Peyer's patch (tissue), 4 donors: ENCODE results near the gene PAGR1.

Experiments
- POLR2A ChIP-seq, 2 donors: fragments of 450-650 bp; IDR thresholded peaks; one replicate each; pipeline ENCODE4 v1.5.1; 2017; ENCODE audit warnings: antibody characterized with exemption in 2 of 2, mild to moderate bottlenecking in 2 of 2, moderate library complexity in 2 of 2
- TF ChIP-seq, protein P1 (sequence below), 6 experiments: fragments of 450-650 bp in 4 of 6; fragments of 200-600 bp in 2 of 6; sonication (generic) in 1 of 6; IDR thresholded peaks; one replicate each; pipeline ENCODE4 v1.5.1; 2017 to 2019; ENCODE audit warnings: antibody characterized with exemption in 6 of 6, mild to moderate bottlenecking in 3 of 6, moderate library complexity in 1 of 6

DNA sequence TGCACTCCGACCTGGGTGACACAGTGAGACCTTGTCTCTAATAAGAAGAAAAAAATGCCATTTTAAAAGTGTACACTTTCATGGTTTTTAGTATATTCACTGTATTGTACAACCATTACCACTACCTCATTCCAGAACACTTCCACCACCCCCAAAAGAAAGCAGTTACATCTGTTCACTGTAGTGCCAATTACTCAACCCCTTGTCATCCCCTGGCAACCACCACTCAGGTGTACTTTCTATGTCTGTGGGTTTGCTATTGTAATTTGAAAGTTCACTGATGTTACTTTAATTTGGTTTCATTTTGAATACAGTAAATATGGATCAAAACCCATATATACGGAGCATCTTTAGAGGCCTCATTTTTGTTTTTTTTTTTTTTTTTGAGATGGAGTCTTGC is 31.8 kb upstream of the PAGR1 start:
- no peak for TF ChIP-seq POLR2A (IDR thresholded peaks at IDR 0.05)
- TF ChIP-seq, protein P1, sequence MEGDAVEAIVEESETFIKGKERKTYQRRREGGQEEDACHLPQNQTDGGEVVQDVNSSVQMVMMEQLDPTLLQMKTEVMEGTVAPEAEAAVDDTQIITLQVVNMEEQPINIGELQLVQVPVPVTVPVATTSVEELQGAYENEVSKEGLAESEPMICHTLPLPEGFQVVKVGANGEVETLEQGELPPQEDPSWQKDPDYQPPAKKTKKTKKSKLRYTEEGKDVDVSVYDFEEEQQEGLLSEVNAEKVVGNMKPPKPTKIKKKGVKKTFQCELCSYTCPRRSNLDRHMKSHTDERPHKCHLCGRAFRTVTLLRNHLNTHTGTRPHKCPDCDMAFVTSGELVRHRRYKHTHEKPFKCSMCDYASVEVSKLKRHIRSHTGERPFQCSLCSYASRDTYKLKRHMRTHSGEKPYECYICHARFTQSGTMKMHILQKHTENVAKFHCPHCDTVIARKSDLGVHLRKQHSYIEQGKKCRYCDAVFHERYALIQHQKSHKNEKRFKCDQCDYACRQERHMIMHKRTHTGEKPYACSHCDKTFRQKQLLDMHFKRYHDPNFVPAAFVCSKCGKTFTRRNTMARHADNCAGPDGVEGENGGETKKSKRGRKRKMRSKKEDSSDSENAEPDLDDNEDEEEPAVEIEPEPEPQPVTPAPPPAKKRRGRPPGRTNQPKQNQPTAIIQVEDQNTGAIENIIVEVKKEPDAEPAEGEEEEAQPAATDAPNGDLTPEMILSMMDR (IDR thresholded peaks at IDR 0.05), result no peak
